Measurements from ENCODE around the gene THEMIS2.

Gene THEMIS2

DNA sequence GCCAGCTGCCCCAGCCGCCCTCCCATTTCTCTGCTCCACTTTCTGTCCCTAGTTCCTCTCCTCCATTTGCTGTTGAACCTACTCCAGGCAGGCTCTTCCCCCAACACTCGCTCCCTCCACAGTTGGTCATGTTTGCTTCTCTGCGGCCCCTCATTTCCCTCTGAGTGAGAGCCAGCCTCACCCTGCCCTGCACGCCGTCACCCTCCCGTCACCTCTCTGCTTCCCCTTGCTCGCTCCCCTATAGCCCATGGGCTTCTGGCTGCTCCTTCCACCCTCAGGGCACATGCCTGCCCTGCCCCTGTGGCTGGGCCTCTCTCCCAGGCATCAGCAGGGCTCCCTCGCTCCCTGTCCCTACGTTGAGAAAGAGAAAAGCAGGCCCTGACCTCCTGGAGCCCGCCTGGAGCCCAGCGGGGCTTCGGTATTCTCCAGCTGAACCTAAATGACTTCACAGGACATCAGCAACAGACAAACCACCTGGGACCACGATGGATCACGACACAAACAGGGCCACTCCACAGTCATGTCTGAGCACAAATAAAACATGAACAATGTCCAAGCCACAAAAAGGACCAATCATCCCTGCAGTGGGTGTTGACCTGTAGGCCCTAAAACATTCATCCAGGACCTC is 13.3 kb upstream of the THEMIS2 start:
- Histone ChIP-seq H3K27me3 (replicated peaks) (no peaks in the 10 kb centered on the region), H3K4me3 (ENCODE audit: low read depth, low read length) (no peak overlapping the region), H3K27ac (no peak overlapping the region), H3K36me3 (replicated peaks) (no peaks in the 10 kb centered on the region)
- TF ChIP-seq, protein P1, sequence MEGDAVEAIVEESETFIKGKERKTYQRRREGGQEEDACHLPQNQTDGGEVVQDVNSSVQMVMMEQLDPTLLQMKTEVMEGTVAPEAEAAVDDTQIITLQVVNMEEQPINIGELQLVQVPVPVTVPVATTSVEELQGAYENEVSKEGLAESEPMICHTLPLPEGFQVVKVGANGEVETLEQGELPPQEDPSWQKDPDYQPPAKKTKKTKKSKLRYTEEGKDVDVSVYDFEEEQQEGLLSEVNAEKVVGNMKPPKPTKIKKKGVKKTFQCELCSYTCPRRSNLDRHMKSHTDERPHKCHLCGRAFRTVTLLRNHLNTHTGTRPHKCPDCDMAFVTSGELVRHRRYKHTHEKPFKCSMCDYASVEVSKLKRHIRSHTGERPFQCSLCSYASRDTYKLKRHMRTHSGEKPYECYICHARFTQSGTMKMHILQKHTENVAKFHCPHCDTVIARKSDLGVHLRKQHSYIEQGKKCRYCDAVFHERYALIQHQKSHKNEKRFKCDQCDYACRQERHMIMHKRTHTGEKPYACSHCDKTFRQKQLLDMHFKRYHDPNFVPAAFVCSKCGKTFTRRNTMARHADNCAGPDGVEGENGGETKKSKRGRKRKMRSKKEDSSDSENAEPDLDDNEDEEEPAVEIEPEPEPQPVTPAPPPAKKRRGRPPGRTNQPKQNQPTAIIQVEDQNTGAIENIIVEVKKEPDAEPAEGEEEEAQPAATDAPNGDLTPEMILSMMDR (IDR thresholded peaks at IDR 0.05; ENCODE audit: low read depth, low read length, missing control alignments): no peak
- no peak for DNase-seq
- in situ Hi-C loops (cut with HindIII; ENCODE audit: low pct_ligation_motif_present, low sequenced_read_pairs): loop anchor here (10.0 kb wide), 1 partner anchor 126 kb away; no protein-coding TSS in a partner anchor

- no peak for DNase-seq
- Histone ChIP-seq H3K27ac (no peak overlapping the region), H3K27me3 (replicated peaks) (no peaks in the 10 kb centered on the region), H3K36me3 (replicated peaks) (no peaks in the 10 kb centered on the region), H3K4me3 (ENCODE audit: low read depth, low read length) (no peak overlapping the region)
- TF ChIP-seq, protein P1 (IDR thresholded peaks at IDR 0.05; ENCODE audit: low read depth, low read length, missing control alignments): no peak
- in situ Hi-C loops (cut with HindIII; ENCODE audit: low pct_ligation_motif_present, low sequenced_read_pairs): no loop called here
Observed at GRCh38 chr1:27861436-27861835, 10.9 kb upstream of the THEMIS2 start.

DNA sequence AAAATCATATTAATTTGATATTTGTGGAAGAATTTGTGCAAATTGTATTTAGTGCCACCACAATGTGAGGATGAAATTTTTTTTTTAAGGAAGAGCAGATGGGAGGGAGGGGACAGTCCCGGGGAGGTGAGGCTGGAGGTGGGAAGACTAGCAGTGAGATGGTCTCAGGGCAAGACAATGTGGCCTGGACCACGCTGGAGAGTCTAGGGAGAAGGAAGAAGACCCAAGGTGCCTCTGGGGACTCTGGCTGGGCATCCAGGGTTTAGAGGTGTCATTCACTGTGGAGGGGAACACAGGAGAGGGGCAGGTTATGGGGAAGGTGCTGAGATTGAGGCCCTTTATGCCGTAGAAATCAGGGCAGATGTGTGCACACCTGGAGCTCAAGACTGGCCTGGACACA is 10.3 kb upstream of the THEMIS2 start:
- in situ Hi-C loops (cut with HindIII; ENCODE audit: low pct_ligation_motif_present, low sequenced_read_pairs): no loop called here
- TF ChIP-seq, protein P1 (IDR thresholded peaks at IDR 0.05; ENCODE audit: low read depth, low read length, missing control alignments): no peak
- H3K27ac ChIP-seq: no peak overlapping the region

GRCh38 chr1:27862671-27863537 is 9.4 kb upstream of the THEMIS2 start:
- TF ChIP-seq, protein P1 (IDR thresholded peaks at IDR 0.05; ENCODE audit: low read depth, low read length, missing control alignments): no peak
- Histone ChIP-seq H3K4me3 (ENCODE audit: low read depth, low read length) (no peak overlapping the region), H3K27ac (peak overlapping the region; percentile 81), H3K27me3 (replicated peaks) (no peaks in the 10 kb centered on the region), H3K36me3 (replicated peaks) (no peaks in the 10 kb centered on the region)
- peak; percentile 97 for DNase-seq
- in situ Hi-C loops (cut with HindIII; ENCODE audit: low pct_ligation_motif_present, low sequenced_read_pairs): no loop called here

More for the DNA sequence above, 10.3 kb upstream of the THEMIS2 start:
- no peak for DNase-seq
- Histone ChIP-seq H3K36me3 (replicated peaks) (no peaks in the 10 kb centered on the region), H3K4me3 (ENCODE audit: low read depth, low read length) (no peak overlapping the region), H3K27me3 (replicated peaks) (no peaks in the 10 kb centered on the region)

DNA sequence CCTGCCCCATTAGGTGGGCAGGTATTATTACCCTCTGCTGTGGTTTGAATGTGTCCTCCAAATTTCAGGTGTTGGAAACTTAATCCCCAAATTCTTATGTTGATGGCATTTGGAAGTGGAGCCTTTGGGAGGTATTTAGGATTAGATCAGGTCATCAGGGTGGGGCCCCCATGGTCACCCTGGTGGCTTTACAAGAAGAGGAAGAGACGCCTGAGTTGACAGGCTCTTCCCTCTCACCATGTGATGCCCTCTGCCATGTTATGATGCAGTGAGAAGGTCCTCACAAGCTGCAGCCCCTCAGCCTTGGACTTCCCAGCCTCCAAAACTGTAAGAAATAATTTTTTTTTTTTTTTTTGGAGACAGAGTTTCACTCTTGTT is 8.8 kb upstream of the THEMIS2 start:
- in situ Hi-C loops (cut with HindIII; ENCODE audit: low pct_ligation_motif_present, low sequenced_read_pairs): no loop called here
- Histone ChIP-seq H3K27ac (peak overlapping the region; percentile 81), H3K36me3 (replicated peaks) (no peaks in the 10 kb centered on the region), H3K4me3 (ENCODE audit: low read depth, low read length) (no peak overlapping the region), H3K27me3 (replicated peaks) (no peaks in the 10 kb centered on the region)
- no peak for DNase-seq
- TF ChIP-seq, protein P1 (IDR thresholded peaks at IDR 0.05; ENCODE audit: low read depth, low read length, missing control alignments): no peak

Data from brain microvascular endothelial cell (primary cell).